HG02571 (cell line): ENCODE results near the gene RNFT1.
"Not testable (repeated sequence)": the region's sequence is repeated elsewhere in the genome, so short reads cannot be mapped to it uniquely, and the experiment has no call there.

Source experiments
- ATAC-seq: cut with Tn5 transposase; IDR thresholded peaks from one replicate; pipeline ENCODE4 v1.9.1; 2021; ENCODE audit warnings: mild to moderate bottlenecking, moderate library complexity; ENCODE audit not compliant: unreplicated experiment

The RNFT1 gene

DNA sequence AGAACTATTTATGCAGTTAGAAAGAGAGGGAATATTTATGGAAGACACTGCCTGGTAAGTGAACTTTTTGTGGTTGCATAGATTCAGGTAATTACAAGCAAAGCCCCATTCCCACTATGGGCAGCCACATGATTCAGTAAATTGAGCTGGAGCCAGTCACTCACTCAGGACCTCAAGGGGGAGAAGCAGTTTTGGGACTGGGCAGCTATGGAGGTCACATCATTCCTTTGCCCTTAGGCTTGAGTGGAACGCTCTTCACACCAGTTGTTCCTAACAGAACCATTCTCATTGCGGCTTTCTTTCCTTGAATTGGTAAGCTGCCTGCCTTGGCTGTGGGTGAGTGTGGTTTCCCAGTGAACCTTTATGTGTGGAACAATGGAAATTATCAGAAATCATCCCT, 34.4 kb downstream of the RNFT1 start:
- not testable (repeated sequence) for ATAC-seq

DNA sequence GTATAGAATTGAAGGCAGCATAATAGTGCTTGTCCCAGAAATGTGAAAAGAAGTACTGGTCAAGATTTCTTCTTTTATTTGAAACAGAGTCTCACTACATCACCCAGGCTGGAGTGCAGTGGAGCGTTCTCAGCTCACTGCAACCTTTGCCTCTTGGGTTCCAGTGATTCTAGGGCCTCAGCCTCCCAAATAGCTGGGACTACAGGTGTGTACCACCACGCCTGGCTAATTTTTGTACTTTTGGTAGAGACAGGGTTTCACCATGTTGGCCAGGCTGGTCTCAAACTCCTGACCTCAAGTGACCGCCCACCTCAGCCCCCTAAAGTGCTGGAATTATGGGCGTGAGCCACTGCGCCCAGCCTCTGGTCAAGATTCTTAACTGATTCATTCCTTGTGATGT, 43.9 kb downstream of the RNFT1 start:
- ATAC-seq, result not testable (repeated sequence)

- no peak for ATAC-seq
Observed at GRCh38 chr17:59916446-59916845, 48.1 kb downstream of the RNFT1 start.

DNA sequence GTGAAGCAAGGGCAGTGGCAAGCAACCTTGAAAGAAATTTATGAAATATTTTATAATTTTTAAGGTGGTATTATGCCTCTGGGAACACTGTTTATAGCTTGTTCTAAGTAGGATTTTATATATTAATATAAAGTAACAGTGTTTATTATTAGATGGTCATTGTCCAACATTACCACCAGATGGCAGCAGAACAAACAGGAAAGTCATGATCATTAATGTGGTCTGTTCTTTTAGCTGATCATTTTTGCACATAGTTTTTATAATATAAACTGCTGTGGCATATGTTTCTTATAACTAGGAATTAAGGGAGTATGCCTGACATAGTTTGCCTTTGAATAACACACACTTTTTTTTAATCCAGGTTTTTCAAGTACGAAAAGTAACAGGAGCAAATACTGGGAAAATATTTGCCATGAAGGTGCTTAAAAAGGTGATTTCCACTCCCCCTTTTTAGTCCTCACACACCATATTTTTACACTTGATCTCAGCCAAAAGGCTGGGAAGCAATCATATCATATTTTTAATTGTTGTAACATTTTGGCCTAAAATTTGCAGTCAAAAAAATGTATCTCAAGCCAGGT, 50.2 kb downstream of the RNFT1 start:
- no peak for ATAC-seq

GRCh38 chr17:59907467-59907866, 57.1 kb downstream of the RNFT1 start:
- no peak for ATAC-seq

DNA sequence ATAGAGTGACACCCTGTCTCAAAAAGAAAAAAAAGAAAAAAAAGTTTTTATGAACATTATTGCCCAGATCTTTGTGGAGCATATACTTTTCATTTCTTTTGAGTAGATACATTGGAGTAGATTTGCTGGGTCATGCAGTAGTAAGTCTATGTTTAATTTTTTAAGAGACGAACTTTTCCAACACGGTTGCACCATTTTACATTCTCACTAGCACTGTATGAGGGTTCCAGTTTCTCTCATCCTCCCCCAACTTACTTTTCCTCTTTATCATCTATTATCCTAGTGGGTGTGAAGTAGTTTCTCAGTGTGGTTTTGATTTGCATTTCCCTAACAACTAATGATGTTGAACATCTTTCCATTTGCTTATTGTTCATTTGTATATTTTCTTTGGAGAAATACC, 61.1 kb downstream of the RNFT1 start:
- no peak for ATAC-seq
